Measurements from ENCODE around the gene RAPGEF2.
"Not testable (repeated sequence)": the region's sequence is repeated elsewhere in the genome, so short reads cannot be mapped to it uniquely, and the experiment has no call there.

RAPGEF2 gene, protein sequence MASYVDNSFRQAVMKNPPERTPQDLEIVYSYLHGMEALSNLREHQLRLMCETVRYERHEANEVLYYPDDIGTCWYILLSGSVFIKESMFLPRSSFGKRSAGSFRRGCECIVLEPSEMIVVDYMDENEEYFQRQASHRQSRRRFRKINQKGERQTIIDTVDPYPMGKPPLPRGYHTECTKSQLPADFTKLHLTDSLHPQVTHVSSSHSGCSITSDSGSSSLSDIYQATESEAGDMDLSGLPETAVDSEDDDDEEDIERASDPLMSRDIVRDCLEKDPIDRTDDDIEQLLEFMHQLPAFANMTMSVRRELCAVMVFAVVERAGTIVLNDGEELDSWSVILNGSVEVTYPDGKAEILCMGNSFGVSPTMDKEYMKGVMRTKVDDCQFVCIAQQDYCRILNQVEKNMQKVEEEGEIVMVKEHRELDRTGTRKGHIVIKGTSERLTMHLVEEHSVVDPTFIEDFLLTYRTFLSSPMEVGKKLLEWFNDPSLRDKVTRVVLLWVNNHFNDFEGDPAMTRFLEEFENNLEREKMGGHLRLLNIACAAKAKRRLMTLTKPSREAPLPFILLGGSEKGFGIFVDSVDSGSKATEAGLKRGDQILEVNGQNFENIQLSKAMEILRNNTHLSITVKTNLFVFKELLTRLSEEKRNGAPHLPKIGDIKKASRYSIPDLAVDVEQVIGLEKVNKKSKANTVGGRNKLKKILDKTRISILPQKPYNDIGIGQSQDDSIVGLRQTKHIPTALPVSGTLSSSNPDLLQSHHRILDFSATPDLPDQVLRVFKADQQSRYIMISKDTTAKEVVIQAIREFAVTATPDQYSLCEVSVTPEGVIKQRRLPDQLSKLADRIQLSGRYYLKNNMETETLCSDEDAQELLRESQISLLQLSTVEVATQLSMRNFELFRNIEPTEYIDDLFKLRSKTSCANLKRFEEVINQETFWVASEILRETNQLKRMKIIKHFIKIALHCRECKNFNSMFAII (N-terminal part only)

DNA sequence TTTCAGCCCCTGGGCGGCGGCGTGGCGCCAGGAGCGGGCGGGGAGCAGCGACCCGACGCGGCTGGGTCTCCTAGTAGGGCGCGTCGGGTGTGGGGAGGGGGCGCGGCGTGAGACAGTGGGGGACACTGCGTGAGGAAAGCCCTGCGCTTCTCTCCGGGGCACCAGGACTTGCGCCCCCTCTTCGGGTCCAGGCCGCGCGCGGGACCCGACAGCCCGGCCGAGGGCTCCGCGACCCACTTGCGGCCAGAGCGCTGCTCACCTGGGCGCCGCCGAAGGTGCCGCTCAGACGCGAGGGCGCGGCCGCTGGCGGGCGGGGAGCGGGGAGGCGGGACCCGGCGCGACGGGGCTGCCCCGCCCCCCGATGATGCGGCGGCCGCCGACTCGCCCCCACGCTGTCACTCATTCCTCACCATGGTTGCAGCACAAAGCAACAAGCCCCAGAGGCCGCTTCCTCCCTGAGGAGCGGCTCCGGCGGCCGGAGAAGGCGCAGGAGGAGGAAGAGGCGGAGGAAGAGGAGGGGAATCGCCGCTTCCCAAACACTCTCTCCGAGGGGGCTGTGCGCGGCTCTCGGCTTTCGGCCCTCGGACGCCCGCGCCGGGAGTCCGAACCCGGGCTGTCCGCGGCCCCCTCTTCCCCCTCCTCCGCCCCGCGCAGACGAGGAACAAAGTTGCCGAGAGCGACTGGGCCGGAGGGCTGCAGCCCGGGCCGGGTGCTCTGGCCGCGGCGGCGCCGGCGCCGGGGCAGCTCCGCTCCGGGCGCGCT, at the start of gene RAPGEF2:
Gene RAPGEF2, plus strand, starts transcription at position 458 of the 762 bp plus-strand sequence. CDS start 1,084 bp downstream, outside the sequence.
- DNase-seq (ENCODE audit: low read depth in 2 of 3, low spot score in 2 of 3), result peak; percentile 54 to 69 (median 61)

DNA sequence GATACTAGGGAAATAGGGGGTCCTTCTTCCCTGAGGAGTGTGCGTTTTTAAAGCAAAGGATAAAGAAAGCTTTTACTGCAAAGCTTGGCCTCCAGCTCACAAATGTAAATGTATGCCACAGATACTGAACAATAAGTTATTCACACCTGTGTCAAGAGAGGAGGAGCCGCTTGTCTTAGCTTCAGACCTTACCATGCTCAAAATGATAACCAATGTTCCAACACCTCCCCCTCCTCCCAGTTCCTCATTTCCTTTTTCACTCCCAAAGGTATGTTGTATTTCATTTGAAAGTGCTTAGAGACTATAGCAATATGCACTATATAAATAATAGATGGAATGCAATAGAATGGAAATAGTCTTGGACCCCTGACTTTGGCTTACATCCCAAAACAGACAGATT, 47.0 kb upstream of the RAPGEF2 start:
- DNase-seq (ENCODE audit: low read depth in 2 of 3, low spot score in 2 of 3), result no peak

DNA sequence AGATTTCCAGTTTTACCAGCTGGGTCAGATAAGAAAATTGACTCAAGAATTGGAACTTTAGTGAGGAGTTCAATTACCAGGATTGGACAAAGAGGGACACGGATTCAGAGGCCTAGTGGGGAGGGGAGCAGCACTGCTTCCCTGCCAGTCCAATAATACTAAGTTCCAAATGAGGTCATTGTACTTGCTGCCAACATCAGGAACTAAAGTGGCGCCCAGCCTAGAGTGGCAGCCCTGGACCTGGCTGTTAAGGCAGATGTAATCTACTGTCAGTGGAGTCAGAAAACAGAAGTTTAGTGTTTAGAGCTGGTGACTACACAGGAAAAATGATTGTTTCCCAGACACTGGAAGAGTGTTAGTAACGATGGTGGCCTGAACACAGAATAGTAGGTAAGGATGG, 42.7 kb upstream of the RAPGEF2 start:
- DNase-seq (ENCODE audit: low read depth in 2 of 3, low spot score in 2 of 3), result no peak

DNA sequence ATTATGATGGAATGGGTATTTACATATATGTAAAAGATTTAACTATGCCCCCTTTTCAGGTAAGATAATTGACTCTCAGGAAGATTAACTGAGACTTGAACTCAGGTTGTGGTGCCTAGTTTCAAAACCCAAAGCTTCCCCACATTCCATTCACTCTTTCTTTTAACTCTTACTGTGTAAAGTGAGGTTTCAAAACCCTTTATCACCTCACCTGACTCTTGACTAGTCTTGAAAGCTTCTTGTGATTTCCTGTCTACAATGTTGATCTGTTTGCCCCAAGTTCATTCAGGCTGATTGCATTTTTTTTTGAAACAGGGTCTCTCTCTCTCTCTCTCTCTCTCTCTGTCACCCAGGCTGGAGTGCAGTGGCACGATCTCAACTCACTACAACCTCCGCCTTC, 40.5 kb upstream of the RAPGEF2 start:
- no peak for DNase-seq (ENCODE audit: low read depth in 2 of 3, low spot score in 2 of 3)

DNA sequence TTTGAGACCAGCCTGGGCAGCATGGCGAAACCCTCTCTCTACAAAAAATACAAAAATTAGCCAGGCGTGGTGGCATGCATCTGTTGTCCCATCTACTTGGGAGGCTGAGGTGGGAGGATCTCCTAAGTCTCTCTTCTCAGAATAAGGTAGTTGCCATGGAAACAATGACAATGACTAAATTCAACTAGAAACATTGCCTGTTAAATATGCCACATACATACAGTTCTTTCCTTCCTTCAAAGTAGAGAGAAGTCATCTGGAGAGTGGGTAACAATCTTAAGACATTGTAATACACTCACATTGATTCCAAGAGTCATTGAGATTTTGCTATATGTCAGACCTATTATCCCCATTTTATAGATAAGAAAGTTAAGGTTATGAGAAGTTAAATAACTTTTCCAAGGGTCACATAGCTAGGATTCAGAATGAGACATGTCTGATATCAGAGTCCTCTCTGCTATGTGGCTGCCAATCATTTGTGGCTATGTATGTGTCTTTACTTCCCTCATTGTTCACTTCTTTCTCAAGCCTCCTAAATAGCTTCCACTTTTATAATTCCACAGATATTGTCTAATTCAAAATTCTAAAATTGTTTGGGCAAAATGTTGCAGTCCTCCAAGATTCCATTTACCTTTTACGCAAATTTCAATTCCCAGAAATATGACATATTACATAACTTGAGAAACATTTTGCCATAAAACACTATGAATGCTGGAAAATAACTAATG, 37.2 kb upstream of the RAPGEF2 start:
- DNase-seq (ENCODE audit: low read depth in 2 of 3, low spot score in 2 of 3), result no peak

DNA sequence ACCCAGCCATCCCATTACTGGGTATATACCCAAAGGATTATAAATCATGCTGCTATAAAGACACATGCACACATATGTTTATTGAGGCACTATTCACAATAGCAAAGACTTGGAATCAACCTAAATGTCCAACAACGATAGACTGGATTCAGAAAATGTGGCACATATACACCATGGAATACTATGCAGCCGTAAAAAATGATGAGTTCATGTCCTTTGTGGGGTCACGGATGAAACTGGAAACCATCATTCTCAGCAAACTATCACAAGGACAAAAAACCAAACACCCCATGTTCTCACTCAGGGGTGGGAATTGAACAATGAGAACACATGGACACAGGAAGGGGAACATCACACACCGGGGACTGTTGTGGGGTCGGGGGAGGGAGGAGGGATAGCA, 34.7 kb upstream of the RAPGEF2 start:
- not testable (repeated sequence) for DNase-seq (ENCODE audit: low read depth in 2 of 3, low spot score in 2 of 3)

DNA sequence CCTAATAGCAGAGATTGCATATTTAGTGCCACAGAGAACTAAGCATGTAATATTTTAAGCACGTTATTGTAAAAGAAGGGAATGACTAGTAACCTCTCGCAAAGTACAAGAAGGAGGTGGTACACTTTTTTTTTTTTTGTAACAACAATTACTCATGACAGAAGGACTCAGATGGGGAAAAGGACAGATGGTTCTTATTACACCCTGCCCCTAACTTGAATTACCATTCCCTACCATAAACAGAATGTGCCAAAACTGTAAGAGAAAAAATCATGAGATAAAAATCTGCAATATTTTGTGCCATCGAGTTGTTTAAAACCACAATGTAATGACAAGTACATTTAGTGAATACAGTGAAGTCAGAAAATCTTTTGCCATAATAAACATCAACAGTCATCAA, 33.0 kb upstream of the RAPGEF2 start:
- no peak for DNase-seq (ENCODE audit: low read depth in 2 of 3, low spot score in 2 of 3)

DNA sequence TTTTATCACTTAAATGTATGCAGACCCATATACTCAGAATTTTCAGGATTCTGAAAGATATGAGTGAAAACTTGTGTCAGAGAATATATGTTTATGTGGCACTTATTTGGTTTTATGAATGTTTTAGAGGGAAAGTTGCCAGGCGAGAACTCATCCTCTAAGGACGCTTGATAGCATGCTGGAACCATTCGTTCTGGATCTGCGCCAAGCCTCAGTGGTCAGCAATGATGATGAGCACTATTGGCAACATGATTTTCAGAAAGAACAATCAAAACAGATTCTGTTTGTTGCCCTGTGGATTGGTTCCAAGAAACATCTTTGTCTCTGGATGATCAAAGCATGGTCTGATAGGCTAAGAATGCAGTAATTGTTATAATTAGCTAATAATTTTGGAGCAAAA, 32.1 kb upstream of the RAPGEF2 start:
- no peak for DNase-seq (ENCODE audit: low read depth in 2 of 3, low spot score in 2 of 3)

DNA sequence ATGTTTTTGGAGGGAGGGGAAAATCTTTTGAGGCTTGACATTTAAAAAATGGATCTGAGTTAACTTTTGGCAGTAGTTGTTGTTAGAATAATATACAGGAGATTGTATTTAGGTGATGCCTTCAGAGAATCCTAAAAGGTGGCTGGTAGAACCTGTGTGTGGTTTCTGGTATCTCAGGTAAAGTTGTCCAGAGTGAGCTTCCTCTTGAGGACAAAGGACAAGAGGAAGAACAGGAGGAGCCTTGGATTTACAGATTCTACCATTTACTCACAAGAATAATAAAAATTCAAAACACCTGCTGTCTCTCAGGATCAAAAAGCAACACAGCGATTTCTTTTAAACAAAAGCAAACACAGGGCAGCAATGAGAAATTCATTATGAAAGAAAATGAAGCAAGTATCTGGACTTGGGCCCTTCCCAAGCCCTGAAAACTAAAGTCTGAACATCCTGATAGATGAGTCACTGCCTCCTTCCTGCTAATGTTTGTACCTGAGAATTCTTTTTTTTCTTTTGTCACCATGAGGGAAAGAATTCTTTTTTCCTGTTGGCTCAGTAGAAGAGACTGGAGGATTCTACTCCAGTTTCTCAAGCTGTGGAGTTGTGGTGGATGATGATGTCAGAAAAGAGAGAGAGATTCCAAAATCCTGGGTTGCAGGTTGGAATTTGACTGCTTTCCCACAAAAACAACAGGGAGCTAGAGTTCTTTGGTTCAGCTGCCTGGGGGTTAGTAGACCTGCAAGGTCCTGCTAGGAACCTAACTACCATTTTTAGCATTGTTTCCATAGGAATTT, 31.5 kb upstream of the RAPGEF2 start:
- no peak for DNase-seq (ENCODE audit: low read depth in 2 of 3, low spot score in 2 of 3)

DNA sequence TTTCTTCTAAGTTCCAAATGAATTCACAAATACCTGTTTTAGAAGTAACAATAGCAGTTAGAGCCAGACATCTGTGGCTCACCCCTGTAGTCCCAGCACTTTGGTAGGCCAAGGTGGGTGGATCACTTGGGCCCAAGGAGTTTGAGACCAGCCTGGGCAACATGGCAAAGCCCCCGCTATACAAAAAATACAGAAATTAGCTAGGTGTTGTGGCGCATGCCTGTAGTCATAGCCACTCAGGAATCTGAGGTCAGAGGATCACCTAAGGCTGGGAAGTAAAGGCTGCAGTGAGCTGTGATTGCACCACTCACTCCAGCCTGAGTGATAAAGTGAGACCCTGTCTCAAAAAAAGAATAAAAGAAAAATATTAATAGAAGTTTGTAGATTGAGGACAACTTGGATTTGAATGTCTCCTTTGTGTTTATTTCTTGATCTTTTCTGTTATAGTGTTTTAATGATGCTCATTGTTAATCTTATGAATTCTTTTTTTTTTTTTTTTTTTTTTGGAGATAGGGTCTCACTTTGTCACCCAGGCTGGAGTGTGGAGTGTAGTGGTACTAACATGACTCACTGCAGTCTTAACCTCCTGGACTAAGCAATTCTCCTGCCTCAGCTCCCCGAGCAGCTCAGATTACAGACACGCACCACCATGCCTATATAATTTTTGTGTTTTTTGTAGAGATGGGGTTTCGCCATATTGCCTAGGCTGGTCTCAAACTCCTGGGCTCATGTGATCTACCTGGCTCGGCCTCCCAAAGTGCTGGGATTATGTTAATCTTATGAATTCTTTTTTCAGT, 30.7 kb upstream of the RAPGEF2 start:
- DNase-seq (ENCODE audit: low read depth in 2 of 3, low spot score in 2 of 3), result no peak

DNA sequence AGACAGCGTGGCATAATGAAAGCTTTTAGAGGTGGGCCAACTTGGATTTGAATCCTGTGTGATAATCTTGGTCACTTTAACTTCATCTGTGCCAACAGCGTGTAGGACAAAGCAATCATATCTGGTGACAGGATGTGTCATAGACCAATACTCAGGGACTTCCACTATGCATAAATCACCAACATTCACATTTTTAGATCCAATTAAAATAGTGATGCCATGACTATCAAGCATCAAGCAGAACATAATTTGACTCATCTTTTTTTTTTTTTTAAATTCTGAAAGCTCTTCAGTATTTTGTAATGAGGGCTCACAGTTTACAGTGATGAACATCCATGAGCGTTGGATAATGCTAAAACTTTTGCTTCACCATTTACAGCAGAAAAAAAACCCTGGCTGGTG, 27.3 kb upstream of the RAPGEF2 start:
- DNase-seq (ENCODE audit: low read depth in 2 of 3, low spot score in 2 of 3), result no peak

DNA sequence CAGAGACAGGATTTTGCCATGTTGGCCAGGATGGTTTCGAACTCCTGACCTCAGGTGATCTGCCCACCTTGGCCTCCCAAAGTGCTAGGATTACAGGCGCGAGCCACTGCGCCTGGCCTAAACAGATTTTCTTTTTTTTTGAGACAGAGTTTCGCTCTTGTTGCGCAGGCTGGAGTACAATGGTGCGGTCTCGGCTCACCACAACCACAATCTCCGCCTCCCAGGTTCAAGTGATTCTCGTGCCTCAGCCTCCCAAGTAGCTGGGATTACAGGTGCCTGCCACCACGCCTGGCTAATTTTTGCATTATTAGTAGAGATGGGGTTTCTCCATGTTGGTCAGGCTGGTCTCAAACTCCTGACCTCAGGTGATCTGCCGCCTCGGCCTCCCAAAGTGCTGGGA, 25.9 kb upstream of the RAPGEF2 start:
- DNase-seq (ENCODE audit: low read depth in 2 of 3, low spot score in 2 of 3), result not testable (repeated sequence)

DNA sequence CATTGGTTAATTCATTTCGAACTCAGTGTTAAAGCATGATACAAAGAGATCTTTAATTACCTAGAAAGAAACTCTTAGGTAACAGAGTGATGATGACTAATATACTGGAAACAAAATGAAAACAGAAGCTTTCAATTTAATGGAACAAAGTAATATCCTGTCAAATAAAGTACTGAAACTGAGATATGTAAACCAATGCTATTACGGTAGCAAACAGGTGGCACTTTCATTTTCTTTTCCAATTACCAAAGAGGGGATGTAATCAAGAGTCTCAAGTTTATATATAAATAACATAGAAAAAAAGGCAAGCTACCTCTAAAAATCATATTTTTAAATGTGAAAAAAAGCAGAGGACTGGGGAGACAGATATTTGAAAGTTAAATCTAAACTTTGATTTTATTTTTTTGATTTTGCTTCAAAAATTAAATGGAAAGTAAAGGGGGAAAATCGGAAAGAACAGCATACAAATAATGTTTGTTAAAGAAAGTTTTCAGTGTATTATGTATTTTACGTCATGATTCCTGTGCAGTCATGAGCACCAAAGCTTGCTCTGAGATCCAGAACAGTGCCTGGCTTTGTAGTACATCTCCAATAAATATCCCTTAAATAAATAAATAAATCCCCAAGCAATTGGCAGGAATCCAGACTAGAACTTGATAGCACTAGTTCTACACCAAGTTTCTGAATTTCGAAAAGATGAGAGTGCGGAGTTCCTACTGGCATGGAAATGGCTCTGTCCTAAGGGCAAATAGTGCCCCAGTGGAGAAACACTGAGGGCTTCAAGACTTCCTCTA, 25.0 kb upstream of the RAPGEF2 start:
- DNase-seq (ENCODE audit: low read depth in 2 of 3, low spot score in 2 of 3), result no peak

DNA sequence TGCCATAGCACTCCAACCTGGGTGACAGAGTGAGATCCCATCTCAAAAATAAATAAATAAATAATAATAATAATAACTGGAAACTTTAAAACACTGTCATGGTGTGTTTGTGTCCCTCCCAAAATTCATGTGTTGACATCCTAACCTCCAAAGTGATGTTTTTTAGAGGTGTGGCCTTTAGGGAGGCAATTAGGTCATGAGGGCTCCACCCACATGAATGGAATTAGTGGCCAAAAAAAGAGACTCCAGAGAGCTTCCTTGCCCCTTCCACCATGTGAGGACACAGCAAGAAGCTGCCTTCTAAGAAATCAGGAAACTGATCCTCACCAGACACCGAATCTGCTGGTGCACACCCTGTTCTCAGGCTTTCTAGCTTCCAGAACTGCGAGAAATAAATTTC, 23.8 kb upstream of the RAPGEF2 start:
- no peak for DNase-seq (ENCODE audit: low read depth in 2 of 3, low spot score in 2 of 3)

DNA sequence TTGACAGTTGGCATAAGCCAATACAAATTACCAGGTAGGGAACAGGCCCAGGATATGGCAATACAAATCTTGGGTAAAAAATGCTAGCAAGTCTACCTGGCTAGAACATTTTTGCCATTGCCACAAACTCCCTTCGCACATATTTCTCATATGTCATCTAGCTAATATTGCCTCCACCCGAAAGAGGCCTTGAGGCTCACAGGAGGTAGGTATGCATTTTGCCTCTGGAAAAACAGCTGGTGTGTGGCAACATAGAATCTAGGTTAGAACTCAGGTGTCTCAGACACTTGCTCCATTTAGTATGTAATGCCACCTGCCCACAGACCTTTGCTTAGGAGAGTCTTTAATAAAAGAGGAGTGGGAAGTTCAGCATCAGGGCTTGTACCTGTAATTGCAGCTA, 16.3 kb upstream of the RAPGEF2 start:
- no peak for DNase-seq (ENCODE audit: low read depth in 2 of 3, low spot score in 2 of 3)

DNA sequence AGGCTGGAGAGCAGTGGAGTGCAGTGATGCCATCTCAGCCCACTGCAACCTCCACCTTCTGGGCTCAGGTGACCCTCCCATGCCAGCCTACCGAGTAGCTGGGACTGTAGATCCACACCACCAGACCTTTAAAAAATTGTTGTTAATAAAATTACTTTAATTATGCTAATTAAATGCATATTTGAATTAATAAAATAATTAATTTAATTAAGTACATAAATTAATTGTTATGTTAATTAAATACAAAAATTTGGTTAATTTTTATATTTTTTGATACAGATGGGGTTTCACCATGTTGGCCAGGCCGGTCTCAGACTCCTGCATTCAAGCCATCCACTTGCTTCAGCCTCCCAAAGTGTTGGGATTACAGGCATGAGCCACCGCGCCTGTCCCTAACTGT, 12.6 kb upstream of the RAPGEF2 start:
- DNase-seq (ENCODE audit: low read depth in 2 of 3, low spot score in 2 of 3), result no peak

DNA sequence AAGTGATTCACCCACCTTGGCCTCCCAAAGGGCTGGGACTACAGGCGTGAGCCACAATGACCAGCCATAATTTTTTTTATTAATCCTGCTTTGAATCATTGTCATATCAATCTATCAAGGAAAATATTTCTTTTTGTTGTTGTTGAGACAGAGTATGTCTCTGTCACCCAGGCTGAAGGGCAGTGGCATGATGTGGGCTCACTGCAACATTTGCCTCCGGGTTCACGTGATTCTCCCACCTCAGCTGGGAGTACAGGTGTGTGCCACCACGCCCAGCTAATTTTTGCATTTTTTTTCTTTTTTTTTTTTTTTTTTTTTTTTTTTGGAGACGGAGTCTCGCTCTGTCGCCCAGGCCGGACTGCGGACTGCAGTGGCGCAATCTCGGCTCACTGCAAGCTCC, 8.7 kb upstream of the RAPGEF2 start:
- DNase-seq (ENCODE audit: low read depth in 2 of 3, low spot score in 2 of 3), result not testable (repeated sequence)

DNA sequence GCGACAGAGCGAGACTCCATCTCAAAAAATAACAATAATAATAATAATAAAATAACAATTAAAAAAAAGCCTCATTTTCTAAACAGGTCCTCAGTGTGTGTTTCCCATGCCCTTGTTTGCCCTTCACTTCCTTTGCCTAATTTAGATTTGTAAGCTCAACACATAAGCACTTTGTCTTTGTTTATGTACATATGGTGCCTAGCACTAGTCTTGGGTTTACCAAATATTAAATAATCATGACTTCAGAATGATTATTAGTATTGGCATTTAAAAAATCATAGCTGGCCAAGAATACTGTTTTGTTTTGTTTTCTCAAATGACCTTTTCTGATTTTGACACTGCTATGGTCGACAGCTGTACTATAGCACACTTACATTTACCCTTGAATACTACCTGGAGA, 6.4 kb upstream of the RAPGEF2 start:
- no peak for DNase-seq (ENCODE audit: low read depth in 2 of 3, low spot score in 2 of 3)
